Measurements from ENCODE around the gene ZMYM2. TPM values are rescaled to one million over a fixed set of nuclear protein-coding genes. Genes with fewer than 3 reads are reported as not detected.
"Not testable (repeated sequence)": the region's sequence is repeated elsewhere in the genome, so short reads cannot be mapped to it uniquely, and the experiment has no call there.

The ZMYM2 gene
- total and polyA plus RNA-seq, 7 donors = 10.4 to 70.3 (median 64.6) TPM

GRCh38 chr13:19961924-19962323, 3.4 kb downstream of the ZMYM2 start:
- intact Hi-C loops (cut with DNase I) = loop anchor here (5.0 to 10.0 kb wide), 2 partner anchors 35 to 203 kb away; partner anchors contain the start of gene GJA3

DNA sequence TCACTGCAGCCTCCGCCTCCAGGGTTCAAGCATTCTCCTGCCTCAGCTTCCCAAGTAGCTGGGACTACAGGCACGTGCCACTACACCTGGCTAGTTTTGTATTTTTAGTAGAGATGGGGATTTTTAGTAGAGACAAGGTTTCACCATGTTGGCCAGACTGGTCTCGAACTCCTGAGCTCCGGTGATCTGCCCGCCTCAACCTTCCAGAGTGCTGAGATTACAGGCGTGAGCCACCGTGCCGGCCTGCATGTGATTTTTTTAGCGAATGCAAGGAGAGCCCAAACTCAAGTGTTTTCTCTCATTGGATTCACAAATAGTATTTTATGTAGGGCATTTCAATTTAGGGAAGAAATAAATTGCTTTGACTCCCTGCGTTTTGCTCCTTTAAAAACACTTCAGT, 4.4 kb downstream of the ZMYM2 start:
- Histone ChIP-seq H3K9me3 (no peaks in the 10 kb centered on the region), H3K36me3 (peaks cover 0 to 16% (median 3%) of the 10 kb centered on the region in 4 donors), H3K4me1 (peaks cover 0 to 51% (median 44%) of the 10 kb centered on the region in 4 donors), H3K4me3 (no peak overlapping the region), H3K27me3 (no peaks in the 10 kb centered on the region), H3K27ac (no peak overlapping the region)
- intact Hi-C loops (cut with DNase I) = loop anchor here (5.0 to 10.0 kb wide), 2 partner anchors 36 to 202 kb away; partner anchors contain the start of gene GJA3
- DNase-seq = no peak
- TF ChIP-seq POLR2AphosphoS5 (IDR thresholded peaks at IDR 0.05) (no peak), POLR2A (IDR thresholded peaks at IDR 0.05) (no peak), EP300 (IDR thresholded peaks at IDR 0.05) (no peak), CTCF (IDR thresholded peaks at IDR 0.05) (no peak)
- 92 to 93% methylated on average over 10 of the region's 10 CpGs for WGBS, 2 donors

More at GRCh38 chr13:19961924-19962323, 3.4 kb downstream of the ZMYM2 start:
- no peak for DNase-seq
- Histone ChIP-seq H3K27me3 (no peaks in the 10 kb centered on the region), H3K4me3 (no peak overlapping the region), H3K9me3 (no peaks in the 10 kb centered on the region), H3K36me3 (peaks cover 0 to 11% (median 3%) of the 10 kb centered on the region in 4 donors), H3K27ac (peak overlapping the region in 3 of 4 donors; percentile 1 to 100 (median 31)), H3K4me1 (peaks cover 0 to 51% (median 44%) of the 10 kb centered on the region in 4 donors)
- TF ChIP-seq CTCF (IDR thresholded peaks at IDR 0.05) (no peak), EP300 (IDR thresholded peaks at IDR 0.05) (no peak), POLR2A (IDR thresholded peaks at IDR 0.05) (no peak), POLR2AphosphoS5 (IDR thresholded peaks at IDR 0.05) (no peak)

GRCh38 chr13:19967621-19968020, 9.1 kb downstream of the ZMYM2 start:
- no peak overlapping the region for H3K27ac ChIP-seq
- H3K9me3 ChIP-seq = no peaks in the 10 kb centered on the region
- peaks cover 0 to 40% (median 26%) of the 10 kb centered on the region in 4 donors for H3K4me1 ChIP-seq
- H3K36me3 ChIP-seq = peaks cover 0 to 34% (median 3%) of the 10 kb centered on the region in 4 donors
- TF ChIP-seq POLR2AphosphoS5 (IDR thresholded peaks at IDR 0.05) = no peak
- no peak for TF ChIP-seq EP300 (IDR thresholded peaks at IDR 0.05)
- TF ChIP-seq CTCF (IDR thresholded peaks at IDR 0.05) = no peak
- no peak for TF ChIP-seq POLR2A (IDR thresholded peaks at IDR 0.05)
- intact Hi-C loops (cut with DNase I) = loop anchor here (10.0 kb wide), 1 partner anchor 197 kb away; the partner anchor contains the start of gene GJA3
- 86 to 92% methylated on average over 3 of the region's 3 CpGs for WGBS, 2 donors
- H3K27me3 ChIP-seq = no peaks in the 10 kb centered on the region
- DNase-seq = no peak
- no peak overlapping the region for H3K4me3 ChIP-seq

DNA sequence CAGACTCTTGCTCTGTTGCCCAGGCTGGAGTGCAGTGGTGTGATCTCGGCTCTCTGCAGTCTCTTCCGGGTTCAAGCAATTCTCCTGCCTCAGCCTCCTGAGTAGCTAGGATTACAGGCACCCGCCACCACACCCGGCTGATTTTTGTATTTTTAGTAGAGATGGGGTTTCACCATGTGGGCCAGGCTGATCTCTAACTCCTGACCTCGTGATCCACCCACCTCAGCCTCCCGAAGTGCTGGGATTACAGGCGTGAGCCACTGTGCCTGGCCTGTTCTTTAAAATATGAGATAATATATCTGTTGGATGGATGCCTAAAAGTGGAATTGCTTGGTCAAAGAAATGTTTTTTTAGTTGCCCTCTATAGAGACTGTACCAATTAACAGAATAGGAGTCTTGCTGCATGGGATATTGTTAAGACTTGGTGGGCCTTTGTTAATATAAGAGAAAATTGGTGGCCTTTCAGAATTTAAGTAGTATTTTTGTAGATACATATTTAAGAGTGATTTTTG, 16.0 kb downstream of the ZMYM2 start:
- H3K27ac ChIP-seq; DNase-seq; H3K9me3 ChIP-seq; H3K4me3 ChIP-seq; intact Hi-C loops (cut with DNase I); H3K27me3 ChIP-seq: not testable (repeated sequence)
- Histone ChIP-seq H3K4me1 (peaks cover 0 to 12% (median 6%) of the 10 kb centered on the region in 4 donors), H3K36me3 (peaks cover 0 to 41% (median 11%) of the 10 kb centered on the region in 4 donors)
- WGBS, 2 donors = 90 to 95% methylated on average over 7 of the region's 7 CpGs

GRCh38 chr13:19978831-19979437, 20.4 kb downstream of the ZMYM2 start:
- no peak overlapping the region for H3K27ac ChIP-seq
- no peak for DNase-seq
- TF ChIP-seq CTCF (IDR thresholded peaks at IDR 0.05) (no peak), POLR2A (IDR thresholded peaks at IDR 0.05) (no peak), EP300 (IDR thresholded peaks at IDR 0.05) (no peak), POLR2AphosphoS5 (IDR thresholded peaks at IDR 0.05) (no peak)
- H3K4me3 ChIP-seq = no peak overlapping the region
- peaks cover 0 to 36% (median 11%) of the 10 kb centered on the region in 4 donors for H3K36me3 ChIP-seq
- 99% methylated on average over 4 of the region's 4 CpGs for WGBS, 2 donors
- peaks cover 0 to 8% (median 3%) of the 10 kb centered on the region in 4 donors for H3K9me3 ChIP-seq
- H3K4me1 ChIP-seq = peaks cover 0 to under 1% (median 0%) of the 10 kb centered on the region in 4 donors
- H3K27me3 ChIP-seq = no peaks in the 10 kb centered on the region
- intact Hi-C loops (cut with DNase I) = no loop called here
